Liver (tissue), 9 donors: ENCODE data around the gene TSPYL2. TPM values are rescaled to one million over a fixed set of nuclear protein-coding genes. Genes with fewer than 3 reads are reported as not detected.

Experiments
- DNase-seq: peaks from one replicate; pipeline ENCODE4 v3.0.0-alpha.2; 2017; ENCODE audit warnings: low spot score
- H3K27ac ChIP-seq, 2 donors: one replicate each; pipeline ENCODE4 v1.7.0; 2013; ENCODE audit warnings: inconsistent platforms in 2 of 2, low read length in 2 of 2, control low read depth in 1 of 2, low read depth in 1 of 2, mild to moderate bottlenecking in 1 of 2
- H3K27me3 ChIP-seq, 4 donors: one replicate each; pipeline versions ENCODE4 v1.6.1 to v1.7.0; 2013; ENCODE audit warnings: low read length in 3 of 4, inconsistent platforms in 1 of 4, mild to moderate bottlenecking in 1 of 4, moderate library complexity in 1 of 4; ENCODE audit not compliant: control insufficient read depth in 4 of 4, insufficient read depth in 4 of 4
- H3K36me3 ChIP-seq, 4 donors: one replicate each; pipeline versions ENCODE4 v1.6.1 to v1.7.0; 2013; ENCODE audit warnings: low read length in 3 of 4, mild to moderate bottlenecking in 3 of 4, low read depth in 1 of 4, moderate library complexity in 1 of 4; ENCODE audit not compliant: control insufficient read depth in 4 of 4, insufficient read depth in 3 of 4
- H3K4me1 ChIP-seq, 4 donors: one replicate each; pipeline versions ENCODE4 v1.6.1 to v1.7.0; 2013; ENCODE audit warnings: low read length in 3 of 4, mild to moderate bottlenecking in 3 of 4, moderate library complexity in 1 of 4; ENCODE audit not compliant: control insufficient read depth in 4 of 4, insufficient read depth in 4 of 4
- H3K4me3 ChIP-seq, 3 donors: one replicate each; pipeline versions ENCODE4 v1.6.1 to v1.7.0; 2013; ENCODE audit warnings: low read length in 3 of 3, control low read depth in 1 of 3, low read depth in 1 of 3, mild to moderate bottlenecking in 1 of 3
- H3K9ac ChIP-seq, 2 donors: one replicate each; pipeline ENCODE4 v1.7.0; 2013; ENCODE audit warnings: low read length in 2 of 2, mild to moderate bottlenecking in 2 of 2, moderate library complexity in 2 of 2, control low read depth in 1 of 2, low read depth in 1 of 2
- H3K9me3 ChIP-seq, 4 donors: one replicate each; pipeline versions ENCODE4 v1.6.1 to v1.7.0; 2013; ENCODE audit warnings: low read length in 3 of 4; ENCODE audit not compliant: control insufficient read depth in 4 of 4
- EGR1 ChIP-seq, 2 donors: IDR thresholded peaks; 2 replicates each; pipeline ENCODE4 v1.6.1; 2016 to 2018; ENCODE audit warnings: antibody characterized with exemption in 2 of 2, low read depth in 2 of 2
- FOXA1 ChIP-seq: IDR thresholded peaks from 2 replicates; pipeline ENCODE4 v1.6.1; 2016; ENCODE audit warnings: antibody characterized with exemption
- FOXA2 ChIP-seq: IDR thresholded peaks from 2 replicates; pipeline ENCODE4 v1.6.1; 2016; ENCODE audit warnings: antibody characterized with exemption
- GABPA ChIP-seq, 2 donors: IDR thresholded peaks in 1 of 2; conservative IDR thresholded peaks in 1 of 2; 2 replicates each; pipeline ENCODE4 v1.6.1; 2016; ENCODE audit warnings: antibody characterized with exemption in 2 of 2, mild to moderate bottlenecking in 1 of 2, moderate library complexity in 1 of 2
- HNF4G ChIP-seq: IDR thresholded peaks from 2 replicates; pipeline ENCODE4 v1.6.1; 2016; ENCODE audit warnings: antibody characterized with exemption
- JUND ChIP-seq, 2 donors: IDR thresholded peaks; 2 replicates each; pipeline ENCODE4 v1.6.1; 2016; ENCODE audit warnings: antibody characterized with exemption in 2 of 2
- RAD21 ChIP-seq, 2 donors: IDR thresholded peaks; 2 replicates each; pipeline ENCODE4 v1.6.1; 2016; ENCODE audit warnings: antibody characterized with exemption in 2 of 2, mild to moderate bottlenecking in 2 of 2
- RXRA ChIP-seq, 2 donors: IDR thresholded peaks; 2 replicates each; pipeline ENCODE4 v1.6.1; 2017 to 2018; ENCODE audit warnings: antibody characterized with exemption in 2 of 2, mild to moderate bottlenecking in 1 of 2
- SP1 ChIP-seq: IDR thresholded peaks from 2 replicates; pipeline ENCODE4 v1.6.1; 2018; ENCODE audit warnings: antibody characterized with exemption, mild to moderate bottlenecking
- TAF1 ChIP-seq: conservative IDR thresholded peaks from 2 replicates; pipeline ENCODE4 v1.6.1; 2016; ENCODE audit warnings: antibody characterized with exemption, mild to moderate bottlenecking
- YY1 ChIP-seq: IDR thresholded peaks from 2 replicates; pipeline ENCODE4 v1.6.1; 2016; ENCODE audit warnings: antibody characterized with exemption, mild to moderate bottlenecking
- WGBS: extraction: QIAGEN DNeasy Blood & Tissue Kit; methylation state at CpG from one replicate; pipeline ENCODE4 v1.1.7; 2013; 5-methylcytosine and 5-hydroxymethylcytosine counted together
- polyA plus RNA-seq, 2 donors: library from polyadenylated mRNA; stranded (reverse) in 1 of 2; unstranded in 1 of 2; fragments of 200-250 nt in 1 of 2; fragments of >200 nt in 1 of 2; fragmentation: Nextera tagmentation in 1 of 2; extraction: Ambion mirVana in 1 of 2; gene quantifications; one replicate each; pipeline versions ENCODE4 v1.2.1 to v1.2.3, GENCODE V29; 2013 to 2015
- total RNA-seq, 2 donors: library from RNA; depleted of rRNA; stranded (reverse); fragments of >200 nt; gene quantifications; one replicate each; pipeline ENCODE4 v1.2.3, GENCODE V29; 2014
- TF ChIP-seq, protein P1 (sequence below): fragments of 150-350 bp; IDR thresholded peaks from 2 replicates; pipeline ENCODE4 v1.5.1; 2017; ENCODE audit warnings: improper control_type of control experiment, low read depth, low read length; ENCODE audit not compliant: missing input control
- TF ChIP-seq, protein P2 (sequence below): IDR thresholded peaks from 2 replicates; pipeline ENCODE4 v1.6.1; 2016; ENCODE audit warnings: antibody characterized with exemption
- TF ChIP-seq, protein P3 (sequence below): IDR thresholded peaks from 2 replicates; pipeline ENCODE4 v1.6.1; 2016; ENCODE audit warnings: antibody characterized with exemption, mild to moderate bottlenecking
- TF ChIP-seq, protein P4 (sequence below): IDR thresholded peaks from 2 replicates; pipeline ENCODE4 v1.6.1; 2016; ENCODE audit warnings: antibody characterized with exemption
- TF ChIP-seq, protein P5 (sequence below): IDR thresholded peaks from 2 replicates; pipeline ENCODE4 v1.6.1; 2016; ENCODE audit warnings: antibody characterized with exemption
- donor health status: healthy.
- donor health status: healthy.
- donor health status: healthy.
- donor health status: healthy.
- donor health status: healthy.

The TSPYL2 gene
- total and polyA plus RNA-seq, 4 donors: 2.5 to 8.0 (median 4.8) TPM

DNA sequence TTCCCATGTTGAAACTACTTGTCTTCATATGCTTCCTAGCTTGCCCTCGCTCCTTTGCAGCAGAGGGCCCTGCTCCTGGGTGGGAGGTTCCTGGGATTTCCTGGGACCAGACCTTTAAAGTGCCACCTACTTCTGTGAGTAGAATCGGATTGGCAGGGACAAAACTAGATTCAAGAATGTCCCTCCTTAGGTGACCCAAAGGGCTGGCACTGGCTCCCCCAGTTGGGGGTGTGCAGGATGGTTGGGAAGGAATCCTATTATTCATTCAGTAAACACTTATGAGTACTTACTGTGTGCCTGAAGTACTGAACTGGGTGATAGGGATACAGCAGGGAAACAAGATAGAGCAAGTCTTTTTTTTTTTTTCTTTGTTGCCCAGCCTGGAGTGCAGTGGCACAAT is 9.2 kb downstream of the TSPYL2 start (continued):
- TF ChIP-seq RXRA (IDR thresholded peaks at IDR 0.05) (no peak), YY1 (no peak)

DNA sequence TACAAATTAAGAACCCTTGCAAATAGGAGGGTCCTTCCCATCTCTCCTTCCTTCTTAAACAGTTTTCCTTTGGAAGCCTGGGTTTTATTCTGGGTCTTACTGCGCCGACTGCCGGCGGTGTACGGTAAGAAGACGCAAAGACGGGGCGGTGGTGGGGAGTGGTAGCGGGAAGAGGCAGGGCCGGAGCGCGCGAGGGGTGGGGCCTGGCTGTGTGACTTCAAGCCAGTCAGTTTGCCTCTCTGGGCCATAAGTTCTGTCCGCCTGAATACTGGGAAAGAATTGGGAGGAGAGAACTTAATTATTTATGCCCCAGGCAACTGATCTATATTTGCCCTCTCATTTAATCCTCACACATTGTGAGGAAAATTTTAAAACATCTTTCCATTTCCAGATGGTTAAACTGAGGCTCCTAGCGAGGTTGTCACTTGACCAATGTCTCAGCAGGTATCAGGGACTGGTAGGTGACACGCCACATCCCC is 11.0 kb downstream of the TSPYL2 start:
- Histone ChIP-seq H3K27ac (peak overlapping the region; percentile 90), H3K4me1 (peaks cover 0 to 22% (median 8%) of the 10 kb centered on the region in 4 donors), H3K9me3 (no peaks in the 10 kb centered on the region), H3K36me3 (peaks cover 0 to 1% (median 0%) of the 10 kb centered on the region in 4 donors), H3K4me3 (peak overlapping the region; percentile 36 to 67 (median 66)), H3K9ac (peak overlapping the region; percentile 53 to 61), H3K27me3 (no peaks in the 10 kb centered on the region)
- WGBS: under 1% methylated on average over 16 of the region's 16 CpGs
- TF ChIP-seq SP1 (no peak), YY1 (no peak), RAD21 (IDR thresholded peaks at IDR 0.05) (peak; percentile 66 to 79)
- TF ChIP-seq, protein P1, sequence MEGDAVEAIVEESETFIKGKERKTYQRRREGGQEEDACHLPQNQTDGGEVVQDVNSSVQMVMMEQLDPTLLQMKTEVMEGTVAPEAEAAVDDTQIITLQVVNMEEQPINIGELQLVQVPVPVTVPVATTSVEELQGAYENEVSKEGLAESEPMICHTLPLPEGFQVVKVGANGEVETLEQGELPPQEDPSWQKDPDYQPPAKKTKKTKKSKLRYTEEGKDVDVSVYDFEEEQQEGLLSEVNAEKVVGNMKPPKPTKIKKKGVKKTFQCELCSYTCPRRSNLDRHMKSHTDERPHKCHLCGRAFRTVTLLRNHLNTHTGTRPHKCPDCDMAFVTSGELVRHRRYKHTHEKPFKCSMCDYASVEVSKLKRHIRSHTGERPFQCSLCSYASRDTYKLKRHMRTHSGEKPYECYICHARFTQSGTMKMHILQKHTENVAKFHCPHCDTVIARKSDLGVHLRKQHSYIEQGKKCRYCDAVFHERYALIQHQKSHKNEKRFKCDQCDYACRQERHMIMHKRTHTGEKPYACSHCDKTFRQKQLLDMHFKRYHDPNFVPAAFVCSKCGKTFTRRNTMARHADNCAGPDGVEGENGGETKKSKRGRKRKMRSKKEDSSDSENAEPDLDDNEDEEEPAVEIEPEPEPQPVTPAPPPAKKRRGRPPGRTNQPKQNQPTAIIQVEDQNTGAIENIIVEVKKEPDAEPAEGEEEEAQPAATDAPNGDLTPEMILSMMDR: peak; percentile 40
- DNase-seq: peak; percentile 73

DNA sequence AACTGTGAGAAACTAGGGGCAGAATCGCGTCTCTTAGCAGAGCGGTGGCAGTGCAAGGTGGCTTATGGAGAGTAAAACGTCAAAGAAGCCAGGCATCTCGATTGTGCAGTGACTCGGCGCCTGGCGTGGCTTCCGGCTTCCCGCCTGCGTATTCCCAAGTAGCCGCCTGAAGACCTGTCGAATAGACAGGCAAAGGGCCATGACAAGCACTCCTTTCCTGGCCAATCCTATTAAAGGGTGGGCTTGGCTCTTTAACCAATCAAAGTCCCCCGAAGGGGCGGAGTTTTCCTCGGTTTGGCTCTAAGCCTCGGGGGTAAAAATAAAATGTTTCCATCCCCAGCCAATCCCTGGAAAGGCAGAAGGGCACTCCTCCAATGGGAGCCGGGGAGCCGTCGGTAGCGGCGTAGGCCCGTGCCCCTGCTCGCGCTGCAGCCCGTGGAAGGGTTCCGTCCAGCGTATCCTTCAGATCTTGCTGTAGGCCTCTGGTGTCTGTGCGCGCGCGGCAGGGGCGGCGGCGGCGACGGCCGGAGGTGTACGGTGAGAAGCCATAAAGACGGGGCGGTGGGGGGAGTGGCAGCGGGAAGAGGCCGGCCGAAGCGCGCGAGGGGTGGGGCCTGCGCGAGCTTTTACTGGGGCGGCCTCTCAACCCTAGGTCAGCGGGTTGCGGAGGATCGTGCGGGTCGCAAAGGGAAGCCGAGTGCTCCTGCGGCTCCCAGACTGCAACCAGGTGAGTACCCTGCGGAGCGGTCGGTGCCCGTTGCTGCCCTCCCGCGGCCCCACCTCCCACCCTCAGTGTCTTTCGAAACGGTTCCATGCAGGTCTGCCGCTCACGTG is 11.8 kb downstream of the TSPYL2 start, which contains the start of gene KANTR:
KANTR (plus strand) TSS at position 395 of the 834 bp plus-strand sequence. CDS start 30,131 bp downstream, outside the sequence.
- peak within 1 kb of the TSS; percentile 61 to 62 for H3K9ac ChIP-seq
- no peaks in the 10 kb centered on the region for H3K27me3 ChIP-seq
- peak within 1 kb of the TSS; percentile 70 to 84 (median 78) for H3K4me3 ChIP-seq
- no peaks in the 10 kb centered on the region for H3K36me3 ChIP-seq
- DNase-seq: peak; percentile 77
- WGBS: under 1% methylated on average over 67 of the region's 67 CpGs
- peak within 1 kb of the TSS; percentile 90 for H3K27ac ChIP-seq
- TF ChIP-seq TAF1: peak; percentile 67
- TF ChIP-seq, protein P2, sequence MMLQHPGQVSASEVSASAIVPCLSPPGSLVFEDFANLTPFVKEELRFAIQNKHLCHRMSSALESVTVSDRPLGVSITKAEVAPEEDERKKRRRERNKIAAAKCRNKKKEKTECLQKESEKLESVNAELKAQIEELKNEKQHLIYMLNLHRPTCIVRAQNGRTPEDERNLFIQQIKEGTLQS: no peak
- TF ChIP-seq, protein P3, sequence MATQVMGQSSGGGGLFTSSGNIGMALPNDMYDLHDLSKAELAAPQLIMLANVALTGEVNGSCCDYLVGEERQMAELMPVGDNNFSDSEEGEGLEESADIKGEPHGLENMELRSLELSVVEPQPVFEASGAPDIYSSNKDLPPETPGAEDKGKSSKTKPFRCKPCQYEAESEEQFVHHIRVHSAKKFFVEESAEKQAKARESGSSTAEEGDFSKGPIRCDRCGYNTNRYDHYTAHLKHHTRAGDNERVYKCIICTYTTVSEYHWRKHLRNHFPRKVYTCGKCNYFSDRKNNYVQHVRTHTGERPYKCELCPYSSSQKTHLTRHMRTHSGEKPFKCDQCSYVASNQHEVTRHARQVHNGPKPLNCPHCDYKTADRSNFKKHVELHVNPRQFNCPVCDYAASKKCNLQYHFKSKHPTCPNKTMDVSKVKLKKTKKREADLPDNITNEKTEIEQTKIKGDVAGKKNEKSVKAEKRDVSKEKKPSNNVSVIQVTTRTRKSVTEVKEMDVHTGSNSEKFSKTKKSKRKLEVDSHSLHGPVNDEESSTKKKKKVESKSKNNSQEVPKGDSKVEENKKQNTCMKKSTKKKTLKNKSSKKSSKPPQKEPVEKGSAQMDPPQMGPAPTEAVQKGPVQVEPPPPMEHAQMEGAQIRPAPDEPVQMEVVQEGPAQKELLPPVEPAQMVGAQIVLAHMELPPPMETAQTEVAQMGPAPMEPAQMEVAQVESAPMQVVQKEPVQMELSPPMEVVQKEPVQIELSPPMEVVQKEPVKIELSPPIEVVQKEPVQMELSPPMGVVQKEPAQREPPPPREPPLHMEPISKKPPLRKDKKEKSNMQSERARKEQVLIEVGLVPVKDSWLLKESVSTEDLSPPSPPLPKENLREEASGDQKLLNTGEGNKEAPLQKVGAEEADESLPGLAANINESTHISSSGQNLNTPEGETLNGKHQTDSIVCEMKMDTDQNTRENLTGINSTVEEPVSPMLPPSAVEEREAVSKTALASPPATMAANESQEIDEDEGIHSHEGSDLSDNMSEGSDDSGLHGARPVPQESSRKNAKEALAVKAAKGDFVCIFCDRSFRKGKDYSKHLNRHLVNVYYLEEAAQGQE: no peak
- no peak for TF ChIP-seq EGR1 (IDR thresholded peaks at IDR 0.05; ENCODE audit: low read depth in 2 of 2)
- TF ChIP-seq, protein P1: no peak
- TF ChIP-seq YY1: peak; percentile 71
- TF ChIP-seq FOXA2: no peak
- TF ChIP-seq RXRA (IDR thresholded peaks at IDR 0.05): peak in 1 of 2 donors; percentile 4
- TF ChIP-seq FOXA1: no peak
- peak in 1 of 2 donors; percentile 53 for TF ChIP-seq GABPA (IDR thresholded peaks at IDR 0.05 in 1 of 2, conservative IDR thresholded peaks at IDR 0.05 in 1 of 2)
- no peak for TF ChIP-seq JUND (IDR thresholded peaks at IDR 0.05)
- TF ChIP-seq, protein P4, sequence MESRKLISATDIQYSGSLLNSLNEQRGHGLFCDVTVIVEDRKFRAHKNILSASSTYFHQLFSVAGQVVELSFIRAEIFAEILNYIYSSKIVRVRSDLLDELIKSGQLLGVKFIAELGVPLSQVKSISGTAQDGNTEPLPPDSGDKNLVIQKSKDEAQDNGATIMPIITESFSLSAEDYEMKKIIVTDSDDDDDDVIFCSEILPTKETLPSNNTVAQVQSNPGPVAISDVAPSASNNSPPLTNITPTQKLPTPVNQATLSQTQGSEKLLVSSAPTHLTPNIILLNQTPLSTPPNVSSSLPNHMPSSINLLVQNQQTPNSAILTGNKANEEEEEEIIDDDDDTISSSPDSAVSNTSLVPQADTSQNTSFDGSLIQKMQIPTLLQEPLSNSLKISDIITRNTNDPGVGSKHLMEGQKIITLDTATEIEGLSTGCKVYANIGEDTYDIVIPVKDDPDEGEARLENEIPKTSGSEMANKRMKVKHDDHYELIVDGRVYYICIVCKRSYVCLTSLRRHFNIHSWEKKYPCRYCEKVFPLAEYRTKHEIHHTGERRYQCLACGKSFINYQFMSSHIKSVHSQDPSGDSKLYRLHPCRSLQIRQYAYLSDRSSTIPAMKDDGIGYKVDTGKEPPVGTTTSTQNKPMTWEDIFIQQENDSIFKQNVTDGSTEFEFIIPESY: no peak
- peak; percentile 10 for TF ChIP-seq HNF4G
- peak; percentile 78 for TF ChIP-seq SP1
- TF ChIP-seq, protein P5, sequence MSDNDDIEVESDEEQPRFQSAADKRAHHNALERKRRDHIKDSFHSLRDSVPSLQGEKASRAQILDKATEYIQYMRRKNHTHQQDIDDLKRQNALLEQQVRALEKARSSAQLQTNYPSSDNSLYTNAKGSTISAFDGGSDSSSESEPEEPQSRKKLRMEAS: no peak
- H3K9me3 ChIP-seq: no peaks in the 10 kb centered on the region
- peaks cover 0 to 15% (median 8%) of the 10 kb centered on the region in 4 donors for H3K4me1 ChIP-seq
